Activated CD8-positive, alpha-beta memory T cell treated with anti-CD3 and anti-CD28 coated beads for 24 hours (primary cell): ENCODE measurements around the gene SYF2.
A peak's percentile ranks its signal among the peaks of the same experiment; 100 is the strongest.
"Not testable (repeated sequence)": the region's sequence is repeated elsewhere in the genome, so short reads cannot be mapped to it uniquely, and the experiment has no call there.

Source experiments
- DNase-seq: peaks from one replicate; pipeline ENCODE4 v3.0.0-alpha.2; 2020

The SYF2 gene

DNA sequence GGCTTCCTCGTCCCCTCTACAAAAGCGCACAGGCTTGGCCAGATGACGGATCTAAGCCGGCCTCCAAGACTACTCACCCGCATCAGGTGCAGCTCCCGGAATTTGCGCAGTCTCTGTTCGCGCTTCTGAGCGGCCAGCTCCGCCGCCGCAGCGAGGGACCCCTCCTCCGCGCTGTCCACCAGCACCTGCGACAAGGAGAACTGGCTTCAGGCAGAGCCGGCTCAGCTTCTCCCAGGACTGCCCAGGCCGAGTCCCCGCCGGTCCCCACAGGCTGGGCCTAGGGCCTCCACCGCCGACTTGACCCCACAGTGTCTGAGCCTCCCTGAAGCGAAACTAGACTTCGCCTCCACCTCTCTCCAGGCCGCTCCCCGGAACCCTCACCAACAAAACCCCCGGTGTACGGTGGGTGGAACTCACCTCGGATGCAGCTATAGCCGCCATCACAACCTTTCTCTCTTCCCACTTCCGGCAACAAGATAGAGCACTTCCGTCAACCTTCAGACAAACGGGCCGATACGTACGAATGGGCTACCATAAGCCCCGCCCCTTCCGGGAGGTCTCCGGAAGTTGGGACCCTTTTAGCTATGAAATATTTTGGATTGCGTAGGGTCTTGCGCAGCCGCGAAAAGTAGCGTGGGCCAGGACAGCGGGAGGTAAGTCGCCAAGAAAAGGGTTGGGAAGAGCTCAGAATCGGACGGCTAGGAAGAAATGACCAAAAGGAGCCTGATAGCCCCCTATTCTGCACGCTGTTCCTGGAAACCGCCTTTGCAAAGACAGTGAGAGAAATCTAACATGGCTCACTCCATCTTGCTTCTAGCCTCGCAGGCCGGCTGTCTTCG, at the start of gene SYF2:
SYF2 (minus strand) TSS at position 476 of the 839 bp plus-strand sequence; CDS start at position 441, 35 bp downstream.
- peak; percentile 95 for DNase-seq

DNA sequence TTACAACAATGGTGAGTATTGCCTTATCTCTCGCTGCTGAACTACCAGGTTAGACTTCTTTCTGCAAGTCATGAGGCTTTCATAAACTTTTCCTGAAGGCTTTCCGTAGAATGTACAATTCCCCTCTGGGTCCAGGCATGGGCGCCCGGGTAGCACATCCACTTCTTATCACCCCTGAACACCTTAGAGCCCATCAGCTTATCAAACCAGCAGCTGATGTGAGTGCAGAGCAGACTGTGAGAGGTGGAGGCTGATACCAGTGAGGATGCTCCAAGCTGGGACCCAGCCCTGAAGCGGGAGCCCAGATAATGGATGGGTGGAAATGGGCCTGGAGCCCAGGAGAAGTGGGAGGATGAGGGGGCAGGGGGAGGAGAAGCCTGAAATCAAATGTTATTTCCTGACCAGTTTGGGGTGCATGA, 47.4 kb upstream of the SYF2 start:
- DNase-seq, result not testable (repeated sequence)

DNA sequence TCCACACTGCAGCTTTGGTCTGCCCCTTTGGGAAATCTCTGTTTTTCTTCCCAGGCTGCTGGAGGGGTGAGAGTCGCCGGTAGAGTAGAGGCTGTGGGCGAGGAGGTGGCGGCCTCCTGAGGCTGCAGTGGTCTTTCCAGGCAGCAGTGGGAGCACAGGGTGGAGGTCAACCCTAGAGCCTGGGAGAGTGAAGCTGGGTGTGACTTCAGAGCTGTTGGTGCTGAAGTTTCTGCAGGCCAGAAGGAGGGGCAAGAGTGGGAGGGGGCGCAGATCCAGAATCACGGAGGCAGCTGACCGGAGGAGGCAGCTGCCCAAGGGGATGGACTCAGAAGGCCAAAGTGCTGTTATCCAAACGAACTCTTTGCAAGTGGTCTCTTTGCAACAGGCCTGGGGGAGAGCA, 46.5 kb upstream of the SYF2 start:
- not testable (repeated sequence) for DNase-seq

DNA sequence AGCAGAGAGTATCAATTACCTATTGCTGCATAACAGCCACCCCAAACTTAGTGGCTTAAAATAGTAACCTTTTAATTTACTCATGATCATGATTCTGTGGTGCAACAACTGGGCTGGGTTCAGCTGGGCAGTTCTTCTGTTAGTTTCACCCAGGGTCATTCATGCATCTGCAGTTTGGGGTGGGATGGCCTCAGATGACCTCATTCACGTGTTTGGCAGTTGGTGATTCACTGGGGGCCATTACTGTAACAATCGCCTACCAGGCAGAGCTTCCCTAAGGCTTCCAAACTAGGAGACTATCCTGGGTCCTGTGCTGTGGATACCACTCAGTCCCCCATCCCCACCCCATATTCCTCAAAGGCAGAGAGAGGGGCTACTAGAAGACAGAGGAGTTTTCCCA, 46.1 kb upstream of the SYF2 start:
- DNase-seq, result not testable (repeated sequence)

DNA sequence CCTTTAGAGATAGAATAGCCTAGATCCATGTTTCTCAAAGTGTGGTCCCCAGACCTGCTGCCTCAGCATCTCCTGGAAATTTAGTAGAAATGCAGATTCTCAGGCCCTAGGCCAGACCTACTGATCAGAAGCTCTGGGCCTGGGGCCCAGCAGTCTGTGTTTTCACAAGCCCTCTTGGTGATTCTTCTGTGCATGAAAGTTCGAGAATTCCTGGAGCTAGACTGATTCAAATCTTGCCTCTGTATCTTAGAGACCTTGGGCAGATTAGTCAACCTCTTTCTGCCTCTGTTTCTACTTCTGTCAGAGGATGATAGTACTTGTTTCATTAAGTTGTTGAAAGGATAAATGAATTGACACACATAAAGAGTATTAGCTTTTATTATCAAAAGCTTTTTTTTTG, 45.0 kb upstream of the SYF2 start:
- not testable (repeated sequence) for DNase-seq

DNA sequence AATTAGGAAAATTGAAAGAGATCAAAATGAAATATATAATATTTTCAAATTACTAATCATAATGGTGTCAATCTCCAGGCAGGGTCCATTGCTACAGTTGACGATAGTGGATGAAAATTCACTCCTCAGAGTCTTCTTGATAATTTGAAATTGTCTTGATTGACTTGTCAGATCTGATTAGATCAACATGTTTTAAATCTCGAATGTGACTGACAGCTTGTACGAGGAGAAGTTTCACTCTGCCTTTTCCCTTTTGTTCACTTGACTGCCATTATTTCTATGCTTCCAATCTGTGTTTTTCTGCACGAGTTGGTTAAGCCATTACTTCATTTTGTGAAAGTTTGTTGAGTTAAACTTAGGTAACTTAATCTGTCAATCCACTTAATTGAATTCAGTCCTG, 43.3 kb upstream of the SYF2 start:
- not testable (repeated sequence) for DNase-seq

DNA sequence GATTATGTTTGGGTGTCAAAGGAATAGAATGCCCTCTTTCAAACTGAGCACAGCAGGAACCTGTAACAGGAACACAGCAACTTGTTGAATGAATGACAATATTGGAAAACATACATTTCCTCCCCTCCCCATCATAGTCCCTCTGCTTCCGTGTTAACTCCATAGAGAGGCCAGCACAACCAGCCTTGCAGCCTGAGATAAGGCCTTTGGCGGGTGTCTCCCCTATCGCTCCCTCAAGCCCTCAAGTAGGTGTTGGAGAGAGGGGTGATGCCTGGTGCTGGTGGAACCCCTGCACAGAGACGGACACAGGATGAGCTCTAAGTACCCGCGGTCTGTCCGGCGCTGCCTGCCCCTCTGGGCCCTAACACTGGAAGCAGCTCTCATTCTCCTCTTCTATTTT, 39.9 kb upstream of the SYF2 start, which contains the start of gene RHD:
RHD (plus strand) TSS at position 272 of the 400 bp plus-strand sequence; CDS start at position 311, 39 bp downstream.
- not testable (repeated sequence) for DNase-seq

DNA sequence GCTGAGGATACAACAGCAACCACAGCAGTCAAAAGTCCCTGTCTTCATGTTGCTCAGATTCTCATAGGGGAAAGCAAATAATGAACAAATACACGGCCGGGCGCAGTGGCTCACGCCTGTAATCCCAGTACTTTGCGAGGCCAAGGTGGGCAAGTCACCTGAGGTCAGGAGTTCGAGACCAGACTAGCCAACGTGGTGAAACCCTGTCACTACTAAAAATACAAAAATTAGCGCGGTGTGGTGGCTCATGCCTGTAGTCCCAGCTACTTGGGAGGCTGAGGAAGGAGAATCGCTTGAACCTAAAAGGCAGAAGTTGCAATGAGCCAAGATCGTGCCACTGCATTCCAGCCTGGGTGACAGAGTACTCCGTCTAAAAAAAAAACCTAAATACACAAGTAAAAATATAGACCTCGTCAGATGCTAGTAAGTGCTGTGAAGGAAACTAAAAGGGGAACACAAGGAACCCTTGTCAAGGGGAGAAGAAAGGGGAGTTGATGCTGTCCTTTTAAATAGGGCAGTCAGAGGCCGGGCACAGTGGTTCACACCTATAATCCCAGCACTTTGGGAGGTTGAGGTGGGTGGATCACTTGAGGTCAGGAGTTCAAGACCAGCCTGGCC, 36.0 kb upstream of the SYF2 start:
- DNase-seq, result not testable (repeated sequence)

DNA sequence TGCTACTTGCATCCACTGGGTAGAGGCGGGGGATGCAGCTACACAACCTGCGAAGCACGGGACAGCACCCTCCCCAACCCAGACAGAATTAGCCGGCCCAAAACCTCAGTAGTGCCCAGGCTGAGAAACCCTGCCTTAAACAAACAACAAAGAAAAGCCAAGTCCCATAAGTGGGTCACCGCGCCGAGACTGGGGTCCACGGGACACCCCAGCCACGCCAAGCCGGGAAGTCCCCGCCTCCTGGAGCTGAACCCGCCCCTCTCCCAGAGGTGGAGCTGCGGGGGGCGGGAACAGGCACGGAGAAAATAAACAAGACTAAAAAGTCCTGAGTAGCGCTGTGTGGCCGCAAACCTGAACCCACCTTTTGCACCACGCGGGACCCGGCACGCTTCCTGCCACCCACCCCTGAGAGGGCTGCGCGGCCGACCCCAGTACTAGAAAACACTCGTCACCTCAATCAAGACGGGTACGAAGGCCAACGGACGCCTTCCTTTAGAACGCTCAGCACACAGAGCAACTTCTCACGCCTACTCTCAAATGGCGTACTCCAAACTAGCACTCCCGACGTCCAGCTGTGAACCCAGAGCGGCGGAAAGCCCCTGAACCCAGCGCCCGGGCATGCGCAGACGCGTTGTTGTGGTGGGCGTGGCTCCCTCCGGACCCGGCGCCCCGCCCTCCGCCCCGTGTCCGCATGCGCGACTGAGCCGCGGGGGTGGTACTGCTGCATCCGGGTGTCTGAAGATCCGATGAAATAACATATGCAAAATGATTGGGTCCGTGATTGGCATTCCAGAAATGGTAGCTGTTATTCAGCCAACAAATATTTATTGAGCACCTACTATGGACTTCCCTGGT, 35.2 kb upstream of the SYF2 start:
- DNase-seq, result peak; percentile 98

DNA sequence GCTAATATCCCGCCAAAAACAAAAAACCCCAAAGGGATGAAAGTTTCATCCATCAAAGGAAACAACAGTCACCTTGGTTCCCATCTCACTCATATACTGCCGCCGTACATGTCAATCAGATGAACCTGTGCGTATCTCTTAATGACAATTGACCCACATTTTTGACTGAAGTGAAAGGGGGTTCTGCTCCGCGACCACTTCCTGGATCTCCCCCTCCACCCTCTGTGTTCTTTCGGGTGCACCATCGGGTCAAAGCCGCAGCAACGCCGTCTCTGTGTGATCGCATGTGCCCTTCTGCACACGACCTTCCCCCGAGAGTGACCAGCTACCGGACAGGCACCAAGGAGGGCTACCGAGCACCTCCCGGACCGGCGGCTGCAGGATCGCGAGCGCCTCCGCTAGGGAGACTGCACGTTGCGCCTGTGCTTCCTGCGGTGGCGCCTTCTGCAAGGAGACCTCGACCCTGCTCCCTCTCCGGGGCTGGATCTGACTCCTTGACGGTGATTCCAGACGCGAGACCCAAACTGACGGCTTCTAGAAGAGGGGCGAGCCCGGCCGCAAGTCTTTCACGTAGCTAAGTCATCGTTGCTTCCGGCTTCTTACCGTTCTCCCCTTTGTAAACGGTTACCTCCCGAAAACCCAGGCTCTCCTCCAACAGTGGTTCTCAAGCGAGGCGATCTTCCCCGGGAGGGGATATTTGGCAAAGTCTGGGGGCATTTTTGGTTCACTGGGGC, 34.4 kb upstream of the SYF2 start:
- DNase-seq, result not testable (repeated sequence)

DNA sequence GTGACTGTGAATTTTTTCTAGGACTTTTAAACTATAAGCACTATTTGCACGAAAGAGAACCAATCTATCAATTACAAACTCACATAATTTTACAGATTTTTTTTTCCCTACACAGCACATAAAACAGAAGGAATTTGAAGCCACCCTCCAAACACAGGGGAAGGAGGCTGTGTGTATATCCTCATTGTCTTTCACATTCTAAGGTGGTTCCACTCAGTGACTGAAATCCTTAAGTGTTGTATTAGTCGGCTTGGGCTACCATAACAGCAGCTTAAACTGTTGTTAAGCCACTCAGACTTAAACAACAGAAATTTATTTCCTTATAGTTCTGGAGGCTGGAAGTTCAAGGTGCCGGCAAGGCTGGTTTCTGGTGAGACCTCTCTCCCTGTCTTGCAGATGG, 28.0 kb upstream of the SYF2 start:
- not testable (repeated sequence) for DNase-seq

DNA sequence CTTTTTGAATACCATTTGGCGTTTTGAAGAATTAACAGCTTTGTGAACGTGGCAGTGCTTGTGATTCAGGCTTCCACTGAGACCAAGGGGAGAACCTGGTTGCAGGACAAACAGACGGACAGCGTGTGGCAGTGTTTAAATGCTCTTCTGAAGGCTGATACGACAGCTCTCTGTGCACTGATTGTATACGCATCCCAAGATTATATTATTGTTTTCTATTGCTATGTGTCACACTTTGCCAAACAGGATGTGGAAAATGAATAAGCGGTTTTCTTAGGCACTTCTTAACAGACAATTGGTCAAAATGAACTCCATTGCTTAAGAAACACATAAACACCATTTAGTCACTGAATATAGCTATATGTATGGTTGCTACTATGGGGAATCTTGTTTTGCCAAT, 27.5 kb upstream of the SYF2 start:
- DNase-seq, result not testable (repeated sequence)

DNA sequence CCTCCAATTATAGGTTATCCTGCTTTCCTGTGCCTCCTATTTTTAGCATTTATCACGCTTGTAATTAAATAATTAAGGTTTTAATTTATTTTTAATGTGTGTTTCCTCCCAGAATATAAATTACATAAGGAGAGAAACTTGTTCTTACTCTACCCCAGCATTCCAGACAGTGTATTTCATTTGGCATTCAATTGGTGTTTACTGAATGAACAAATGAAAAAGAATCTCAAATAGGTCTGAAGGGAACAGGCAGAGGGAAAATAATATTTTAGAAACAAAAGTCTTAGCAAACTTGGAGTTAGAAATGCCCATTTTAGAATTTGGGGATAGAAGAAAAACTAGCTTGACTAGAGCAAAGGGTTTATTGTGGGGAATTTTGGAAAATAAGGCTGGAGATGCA, 24.9 kb upstream of the SYF2 start:
- no peak for DNase-seq

DNA sequence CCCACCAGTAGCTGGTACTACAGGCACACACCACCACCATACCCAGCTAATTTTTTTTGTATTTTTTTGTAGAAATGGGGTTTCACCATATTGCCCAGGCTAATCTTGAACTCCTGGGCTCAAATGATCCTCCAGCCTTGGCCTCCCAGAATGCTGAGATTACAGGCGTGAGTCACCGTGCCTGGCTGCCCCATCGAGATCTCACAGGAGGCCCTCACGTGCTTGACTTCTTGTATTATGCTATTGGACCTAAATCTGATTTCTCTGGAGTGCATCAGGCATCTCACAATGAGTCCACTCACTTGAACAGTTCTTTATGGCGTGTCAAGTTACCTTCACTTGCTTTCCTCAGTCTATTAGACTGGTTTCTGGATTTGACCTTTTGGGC, 24.3 kb upstream of the SYF2 start:
- no peak for DNase-seq

DNA sequence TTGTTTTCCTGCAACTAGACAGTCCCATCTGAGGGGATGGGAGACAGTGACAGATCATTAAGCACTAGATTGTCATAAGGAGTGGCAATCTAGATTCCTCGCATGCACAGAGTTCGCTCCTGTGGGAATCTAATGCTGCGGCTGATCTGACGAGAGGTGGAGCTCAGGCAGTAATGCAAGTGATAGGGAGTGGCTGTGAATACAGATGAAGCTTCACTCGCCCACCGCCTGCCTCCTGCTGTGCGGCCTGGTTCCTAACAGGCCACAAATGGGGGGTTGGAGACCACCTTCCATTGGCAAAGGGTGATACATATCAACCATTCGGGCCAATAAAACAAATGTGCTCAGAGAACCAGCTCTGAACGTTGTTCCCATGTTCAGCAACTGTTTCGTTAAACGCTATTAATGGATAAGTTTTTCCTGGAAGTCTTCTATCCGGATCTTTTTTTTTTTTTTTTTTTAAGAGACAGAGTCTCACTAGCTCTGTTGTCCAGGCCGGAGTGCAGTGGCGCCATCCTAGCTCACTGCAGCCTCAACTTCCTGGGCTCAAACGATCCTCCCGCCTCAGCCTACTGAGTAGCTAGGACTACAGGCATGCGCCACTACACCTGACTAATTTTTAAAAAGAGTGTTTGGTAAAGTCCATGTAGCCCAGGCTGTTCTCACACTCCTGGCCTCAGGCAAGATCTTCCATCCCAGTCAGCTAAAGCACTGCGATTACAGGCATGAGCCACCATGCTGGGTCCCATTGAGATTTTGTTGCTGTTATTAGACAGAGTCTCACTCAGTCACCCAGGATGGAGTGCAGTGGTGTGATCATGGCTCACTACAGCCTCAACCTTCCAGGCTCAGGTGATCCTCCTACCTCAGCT, 23.6 kb upstream of the SYF2 start:
- no peak for DNase-seq

DNA sequence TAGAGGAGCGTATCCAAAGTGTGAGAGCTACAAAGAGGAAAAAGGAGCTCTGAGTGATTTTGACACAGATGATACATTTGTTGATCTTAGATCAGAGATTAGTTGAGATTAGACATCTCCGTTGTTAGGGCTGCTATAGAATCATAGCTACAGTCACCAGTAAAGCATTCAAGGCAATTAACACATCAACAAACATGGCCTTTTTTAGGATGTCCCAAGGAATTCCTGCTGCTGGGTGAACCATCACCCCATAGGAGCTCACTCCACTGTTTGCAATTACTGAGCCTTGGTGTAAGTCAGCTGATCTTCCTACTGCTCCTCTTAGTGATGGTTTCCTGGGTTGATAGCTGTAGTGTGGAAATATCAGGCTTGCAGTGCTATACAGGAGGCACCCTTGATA, 21.6 kb upstream of the SYF2 start:
- no peak for DNase-seq

DNA sequence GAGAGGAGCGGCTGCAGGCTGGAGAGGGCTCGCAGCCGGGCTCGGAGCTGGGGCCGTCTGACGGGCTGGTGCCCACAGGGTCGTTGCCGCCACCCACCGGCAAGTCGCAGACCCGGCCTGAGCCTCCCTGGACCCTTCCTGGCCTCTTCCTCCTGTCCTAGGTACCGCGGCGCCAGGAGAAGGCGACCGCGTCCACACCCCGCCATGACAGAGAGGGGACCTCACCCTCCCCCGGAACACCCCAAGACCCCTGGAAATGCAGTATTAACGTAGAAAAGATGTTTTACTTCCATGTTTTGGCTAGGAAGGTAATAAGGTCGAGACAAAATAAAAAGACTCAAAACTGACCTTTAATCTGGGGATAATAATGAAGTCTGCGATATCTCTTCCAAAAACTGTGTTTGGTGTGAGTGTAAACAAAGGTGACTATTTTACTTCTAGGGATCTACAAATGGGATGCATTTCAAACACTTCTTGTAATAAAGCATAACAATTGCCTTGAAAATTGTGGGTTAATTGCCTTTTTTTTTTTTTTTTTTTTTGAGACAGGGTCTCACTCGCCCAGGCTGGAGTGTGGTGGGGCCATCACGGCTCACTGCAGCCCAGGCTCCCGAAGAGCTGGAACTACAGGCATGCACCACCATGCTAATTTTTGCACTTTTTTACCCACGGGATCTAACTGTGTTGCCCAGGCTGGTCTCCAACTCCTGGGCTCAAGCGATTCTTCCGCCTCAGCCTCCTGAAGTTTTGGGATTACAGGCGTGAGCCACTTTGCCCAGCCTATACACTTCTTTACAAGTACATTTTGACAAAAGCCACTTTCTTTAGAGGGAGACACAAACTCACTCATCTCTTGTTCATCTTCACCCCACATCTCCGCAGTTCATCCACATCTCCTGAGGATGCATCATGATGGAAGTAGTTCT, 15.8 kb upstream of the SYF2 start:
- DNase-seq, result no peak

DNA sequence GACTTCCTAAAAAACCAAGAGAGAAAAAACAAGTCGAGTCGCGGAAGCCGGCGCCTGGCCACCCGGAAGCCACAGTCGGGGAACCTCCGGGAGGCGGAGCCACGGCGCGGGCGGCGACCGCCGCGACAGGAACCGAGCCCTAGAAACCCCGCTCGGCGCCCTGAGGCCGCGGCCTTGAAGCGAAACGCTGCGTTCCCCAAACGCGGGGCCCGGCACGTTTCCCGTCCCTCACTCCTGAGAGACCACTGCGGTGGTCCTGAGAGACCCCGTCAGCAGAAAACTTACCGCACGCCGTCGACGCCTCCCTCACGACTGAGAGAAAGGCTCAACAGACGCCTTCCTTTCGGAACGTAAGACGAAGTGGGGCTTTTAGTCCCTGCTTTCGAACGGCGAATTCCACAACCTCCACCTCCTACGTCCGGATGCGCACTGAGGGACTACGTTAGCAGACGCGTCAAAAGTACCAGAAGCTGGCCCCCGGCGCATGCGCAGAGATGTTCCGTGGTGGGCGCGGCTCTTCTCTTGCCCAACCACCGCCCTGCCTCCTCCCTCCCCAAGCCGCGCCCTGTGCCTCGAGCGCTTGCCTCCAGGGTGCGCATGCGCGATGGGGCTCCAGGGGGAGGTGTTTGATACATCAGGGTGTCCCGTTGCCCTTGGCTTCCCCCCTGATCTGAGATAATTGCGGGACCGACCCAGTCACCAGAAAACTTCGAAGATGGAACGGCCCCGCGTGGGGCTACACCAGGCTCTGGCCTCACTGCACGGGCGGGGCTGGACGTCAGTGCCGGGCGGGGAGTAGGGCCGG, 14.9 kb upstream of the SYF2 start, which contains the start of gene RSRP1:
RSRP1 (minus strand) TSS at position 431 of the 805 bp plus-strand sequence. CDS start 491 bp downstream, outside the sequence.
- DNase-seq, result peak; percentile 99

DNA sequence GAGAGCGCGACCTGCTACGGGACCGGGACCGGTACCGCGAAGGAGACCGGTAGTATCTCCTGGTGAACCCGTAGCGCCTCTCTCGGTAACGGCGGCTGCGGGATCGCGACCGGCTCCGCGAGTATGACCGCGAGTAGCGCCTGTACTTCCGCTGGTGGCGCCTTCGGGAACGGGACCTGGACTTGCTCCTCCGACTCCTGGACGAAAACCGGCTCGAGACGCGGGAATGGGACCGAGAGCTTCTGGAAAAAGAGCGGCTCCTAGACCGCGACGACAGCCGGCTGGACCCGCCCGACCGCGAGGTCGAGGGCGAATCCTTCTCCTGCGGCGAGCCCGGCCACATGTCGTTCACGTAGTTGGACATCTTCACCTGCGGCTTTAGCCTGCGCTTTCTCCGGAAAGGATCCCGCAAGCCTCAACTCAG, 14.3 kb upstream of the SYF2 start:
- no peak for DNase-seq
